Stomach (tissue), 4 donors: ENCODE measurements around the gene FGR.

Experiments
- POLR2A ChIP-seq, 4 donors: fragments of 450-650 bp; IDR thresholded peaks; one replicate each; pipeline ENCODE4 v1.6.1; 2016; ENCODE audit warnings: antibody characterized with exemption in 4 of 4, control low read depth in 2 of 4, mild to moderate bottlenecking in 1 of 4, moderate library complexity in 1 of 4
- TF ChIP-seq, protein P1 (sequence below), 7 experiments: fragments of 450-650 bp in 4 of 7; fragments of 200-600 bp in 3 of 7; sonication (generic) in 3 of 7; IDR thresholded peaks; one replicate each; pipeline ENCODE4 v1.5.1; 2016 to 2019; ENCODE audit warnings: antibody characterized with exemption in 7 of 7, control low read depth in 2 of 7, mild to moderate bottlenecking in 1 of 7

DNA sequence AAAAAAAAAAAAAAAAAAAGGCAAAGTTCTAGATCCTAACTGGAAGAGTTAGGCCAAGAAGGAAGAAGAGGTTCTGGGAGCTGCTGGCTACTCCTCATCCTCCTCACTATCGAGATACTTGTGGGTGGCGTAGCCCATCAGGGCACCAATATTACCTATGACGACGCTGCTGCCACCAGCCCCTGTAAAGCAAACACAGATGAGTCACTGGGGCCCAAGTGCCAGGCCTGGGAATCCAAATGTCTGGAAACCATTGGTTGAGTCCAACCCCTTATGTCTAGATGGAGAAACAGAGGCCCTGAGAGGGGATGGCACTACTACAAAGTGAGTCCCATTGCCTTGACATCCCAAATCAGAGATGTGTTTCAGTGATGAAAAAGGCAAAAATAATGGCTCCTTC is 31.3 kb upstream of the FGR start:
- TF ChIP-seq, protein P1, sequence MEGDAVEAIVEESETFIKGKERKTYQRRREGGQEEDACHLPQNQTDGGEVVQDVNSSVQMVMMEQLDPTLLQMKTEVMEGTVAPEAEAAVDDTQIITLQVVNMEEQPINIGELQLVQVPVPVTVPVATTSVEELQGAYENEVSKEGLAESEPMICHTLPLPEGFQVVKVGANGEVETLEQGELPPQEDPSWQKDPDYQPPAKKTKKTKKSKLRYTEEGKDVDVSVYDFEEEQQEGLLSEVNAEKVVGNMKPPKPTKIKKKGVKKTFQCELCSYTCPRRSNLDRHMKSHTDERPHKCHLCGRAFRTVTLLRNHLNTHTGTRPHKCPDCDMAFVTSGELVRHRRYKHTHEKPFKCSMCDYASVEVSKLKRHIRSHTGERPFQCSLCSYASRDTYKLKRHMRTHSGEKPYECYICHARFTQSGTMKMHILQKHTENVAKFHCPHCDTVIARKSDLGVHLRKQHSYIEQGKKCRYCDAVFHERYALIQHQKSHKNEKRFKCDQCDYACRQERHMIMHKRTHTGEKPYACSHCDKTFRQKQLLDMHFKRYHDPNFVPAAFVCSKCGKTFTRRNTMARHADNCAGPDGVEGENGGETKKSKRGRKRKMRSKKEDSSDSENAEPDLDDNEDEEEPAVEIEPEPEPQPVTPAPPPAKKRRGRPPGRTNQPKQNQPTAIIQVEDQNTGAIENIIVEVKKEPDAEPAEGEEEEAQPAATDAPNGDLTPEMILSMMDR (IDR thresholded peaks at IDR 0.05): no peak
- TF ChIP-seq POLR2A (IDR thresholded peaks at IDR 0.05): no peak
